Superior temporal gyrus (tissue), 1 donor: Measurements from ENCODE around the gene CNNM4.

Source experiments
- DNase-seq: peaks from one replicate; pipeline ENCODE4 v3.0.0-alpha.2; 2016; ENCODE audit errors: extremely low spot score

CNNM4 gene

DNA sequence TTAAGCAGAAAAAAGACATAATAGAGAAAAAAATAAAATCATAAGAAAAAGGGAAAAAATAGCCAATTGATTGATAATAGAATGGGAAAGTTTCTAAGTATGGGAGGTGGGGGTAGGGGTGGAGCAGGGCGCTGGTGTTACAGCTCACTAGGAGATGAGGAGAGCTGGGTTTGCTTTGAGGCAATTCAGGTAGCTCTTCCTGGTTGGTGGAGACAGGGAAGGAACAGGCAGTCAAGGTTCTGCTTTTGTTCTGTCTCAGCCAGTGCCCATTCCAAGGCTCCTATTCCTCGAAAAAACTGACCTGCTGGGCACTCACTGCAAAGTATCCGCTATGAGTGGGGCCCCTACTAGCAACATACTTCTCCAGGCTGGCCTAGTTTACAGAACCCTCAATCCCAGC is 1.7 kb upstream of the CNNM4 start:
- DNase-seq: no peak

DNA sequence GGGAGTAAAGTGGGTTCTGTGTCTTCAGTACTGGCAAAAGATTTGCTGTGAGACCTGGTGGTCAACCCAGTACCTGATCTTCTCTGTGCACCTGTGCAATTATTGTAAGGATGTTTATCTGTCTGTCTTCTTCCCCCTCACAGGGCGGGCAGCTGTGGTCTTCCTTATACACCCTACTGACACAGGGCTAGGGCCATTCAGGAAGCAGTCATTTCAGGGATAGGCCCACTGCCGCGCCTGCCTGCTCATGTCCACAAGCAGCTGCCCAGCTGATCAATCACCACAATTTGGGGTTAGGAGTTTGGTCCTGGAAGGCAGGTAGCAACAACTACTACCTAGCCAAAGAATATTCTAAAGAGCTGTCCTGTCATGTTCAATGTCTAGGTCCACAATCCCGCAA is 1.2 kb upstream of the CNNM4 start:
- DNase-seq: no peak

DNA sequence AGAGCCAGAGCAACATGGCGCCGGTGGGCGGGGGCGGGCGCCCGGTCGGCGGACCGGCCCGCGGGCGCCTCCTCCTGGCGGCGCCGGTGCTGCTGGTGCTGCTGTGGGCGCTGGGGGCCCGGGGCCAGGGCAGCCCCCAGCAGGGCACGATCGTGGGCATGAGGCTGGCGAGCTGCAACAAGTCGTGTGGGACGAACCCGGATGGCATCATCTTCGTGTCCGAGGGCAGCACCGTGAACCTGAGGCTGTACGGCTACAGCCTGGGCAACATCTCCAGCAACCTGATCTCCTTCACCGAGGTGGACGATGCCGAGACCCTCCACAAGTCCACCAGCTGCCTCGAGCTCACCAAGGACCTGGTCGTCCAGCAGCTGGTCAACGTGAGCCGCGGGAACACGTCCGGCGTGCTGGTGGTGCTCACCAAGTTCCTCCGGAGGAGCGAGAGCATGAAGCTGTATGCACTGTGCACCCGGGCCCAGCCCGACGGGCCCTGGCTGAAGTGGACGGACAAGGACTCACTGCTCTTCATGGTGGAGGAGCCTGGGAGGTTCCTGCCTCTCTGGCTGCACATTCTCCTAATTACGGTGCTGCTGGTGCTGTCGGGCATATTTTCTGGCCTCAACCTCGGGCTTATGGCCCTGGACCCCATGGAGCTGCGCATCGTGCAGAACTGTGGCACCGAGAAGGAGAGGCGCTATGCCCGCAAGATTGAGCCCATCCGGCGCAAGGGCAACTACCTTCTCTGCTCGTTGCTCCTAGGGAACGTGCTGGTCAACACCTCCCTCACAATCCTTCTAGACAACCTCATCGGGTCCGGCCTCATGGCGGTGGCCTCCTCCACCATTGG is 507 bp downstream of the CNNM4 start:
- peak; percentile 22 for DNase-seq

DNA sequence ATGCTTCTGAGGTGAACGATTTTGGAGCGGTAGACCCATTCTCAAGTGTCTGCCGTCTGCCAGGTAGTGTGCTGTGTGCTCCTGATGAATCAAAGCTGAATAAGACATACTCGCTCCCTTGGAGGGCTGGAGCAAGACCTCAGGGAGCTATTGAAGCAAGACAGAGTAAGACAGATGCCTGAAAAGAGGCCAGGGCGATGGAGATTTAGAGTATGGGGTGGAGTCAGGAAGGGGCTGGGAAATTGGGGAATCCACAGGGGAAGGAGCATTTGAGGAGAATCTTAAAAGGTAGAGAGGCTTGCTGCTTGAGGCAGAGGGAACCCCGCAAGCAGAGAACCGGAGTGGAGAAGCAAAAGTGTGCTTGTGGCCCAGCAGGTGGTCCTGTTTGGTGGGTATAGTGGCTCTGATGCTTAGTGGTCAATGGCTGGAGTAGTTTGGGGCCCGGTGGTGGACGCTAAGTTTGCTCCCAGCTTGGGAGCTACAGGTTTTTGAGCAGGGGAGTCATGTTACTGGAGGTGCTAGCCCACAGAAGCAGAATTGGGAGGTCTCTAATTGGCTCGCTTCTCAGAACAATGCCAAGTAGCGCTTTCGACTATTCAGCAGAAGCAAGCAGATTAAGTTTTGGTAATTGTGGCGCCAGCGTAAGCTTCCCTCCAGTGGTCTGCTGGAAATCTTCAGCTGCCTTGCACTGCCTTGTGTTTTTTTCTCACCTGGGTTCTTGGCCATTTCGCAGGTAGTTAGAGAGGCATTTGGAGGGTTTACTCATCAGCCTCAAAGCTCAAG is 2.0 kb downstream of the CNNM4 start:
- peak; percentile 29 for DNase-seq

DNA sequence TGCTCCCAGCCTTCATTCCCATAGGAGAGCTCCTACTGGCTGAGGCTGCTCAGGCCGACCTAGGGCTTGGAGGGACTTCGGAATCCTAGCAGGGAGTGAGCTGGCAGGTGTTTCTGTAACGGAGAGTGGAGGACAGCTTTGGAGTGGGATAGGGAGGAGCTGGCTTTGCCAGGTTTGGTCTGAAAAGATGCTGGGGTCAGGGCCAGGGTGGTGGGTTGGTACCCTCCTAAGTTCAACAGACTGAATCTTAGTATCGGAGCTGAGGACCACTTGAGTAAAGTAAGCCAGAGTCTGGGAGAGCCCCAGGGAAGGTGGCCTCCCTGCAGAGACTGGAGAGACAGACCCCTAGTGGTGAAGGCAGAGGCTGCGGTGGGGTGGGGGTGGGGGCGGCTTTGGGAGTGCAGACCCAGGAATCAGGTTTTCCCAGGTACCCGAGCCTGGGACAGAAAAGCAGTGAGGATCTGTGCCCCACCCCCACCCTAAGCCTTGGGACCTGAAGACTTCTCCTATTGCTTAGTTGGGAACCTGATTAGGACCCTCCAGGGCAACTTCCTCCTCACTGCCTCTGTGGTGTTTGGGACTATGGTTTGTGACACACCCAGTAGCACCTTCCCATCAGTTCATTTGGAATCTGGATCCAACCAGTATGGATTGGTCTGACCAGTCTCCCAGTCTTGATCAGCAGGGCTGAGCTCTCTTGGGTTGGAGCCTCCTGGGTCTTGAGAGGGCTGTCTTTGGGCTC is 3.0 kb downstream of the CNNM4 start:
- DNase-seq: peak; percentile 18

DNA sequence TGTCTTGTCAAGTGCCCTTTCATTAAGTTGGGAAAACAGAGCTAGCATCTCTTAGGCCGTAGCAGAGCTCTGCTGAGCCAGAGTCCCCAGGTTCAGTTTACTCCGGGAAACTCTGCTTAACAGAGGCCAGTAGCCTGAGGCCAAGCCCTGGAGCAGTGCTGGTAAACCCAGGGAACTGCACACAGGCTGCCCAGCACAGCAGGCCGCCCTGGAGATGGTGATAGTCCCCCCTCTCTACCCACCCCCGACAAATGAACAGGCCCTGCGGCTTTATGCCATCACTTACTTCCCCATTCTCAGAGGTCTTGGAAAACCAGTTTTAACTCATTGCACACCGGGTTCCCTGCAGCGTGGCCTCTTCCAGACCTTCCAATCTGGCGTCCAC is 3.5 kb downstream of the CNNM4 start:
- peak; percentile 34 for DNase-seq

DNA sequence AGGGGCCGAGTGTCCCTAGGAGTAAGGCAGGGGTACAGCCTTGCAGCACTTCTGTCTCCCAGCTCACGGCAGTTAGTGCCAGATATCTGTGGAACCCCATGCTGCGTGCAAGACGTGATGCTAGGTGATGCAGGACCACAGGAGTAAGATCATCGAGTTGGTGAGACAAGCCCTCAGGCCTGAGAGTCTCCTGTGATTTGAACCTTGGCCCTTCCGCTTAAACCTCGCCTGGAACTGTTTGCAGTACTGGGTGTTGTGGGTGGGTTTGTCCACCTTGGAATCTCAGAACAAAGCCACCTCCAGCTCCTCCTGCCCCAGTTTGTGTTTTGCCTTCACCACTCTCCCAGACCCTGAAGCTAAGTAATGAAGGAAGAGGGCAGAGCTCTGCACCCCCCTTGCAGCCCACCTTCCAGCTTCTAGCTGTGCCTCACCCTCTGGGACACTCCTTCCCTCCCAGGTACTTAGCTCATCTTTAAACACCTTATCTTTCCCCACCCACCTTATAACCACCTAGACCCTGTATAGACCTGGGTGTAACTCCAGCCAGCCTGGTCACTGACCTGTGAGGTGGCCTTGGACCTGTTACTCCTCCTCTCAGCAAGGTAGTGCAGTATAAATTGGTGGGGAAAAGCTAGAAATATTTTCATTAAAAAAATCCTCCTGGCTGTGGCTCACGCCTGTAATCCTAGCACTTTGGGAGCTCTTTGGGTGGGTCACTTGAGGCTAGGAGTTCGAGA is 6.6 kb downstream of the CNNM4 start:
- no peak for DNase-seq

DNA sequence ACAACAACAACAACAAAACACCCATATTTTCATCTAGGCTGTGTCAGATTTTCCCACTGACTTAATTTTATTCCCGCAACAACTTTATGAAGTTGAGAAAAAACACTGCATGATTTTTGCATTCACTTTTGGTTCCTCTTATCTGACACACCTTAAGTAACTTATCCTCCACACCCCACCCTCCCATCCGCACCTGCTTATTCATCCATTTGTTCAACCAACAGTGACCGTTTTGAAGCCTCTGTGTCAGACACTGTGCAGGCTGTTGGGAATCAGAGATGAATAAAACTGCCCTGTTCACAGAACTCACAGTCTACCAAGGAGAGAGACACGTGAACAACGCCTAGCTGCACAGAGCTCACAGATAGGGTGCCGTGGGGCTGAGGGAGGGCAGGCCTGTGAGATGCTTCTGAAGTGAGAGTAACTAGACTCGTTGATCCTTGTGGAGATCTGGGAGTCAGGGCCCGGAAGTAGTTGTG is 7.4 kb downstream of the CNNM4 start:
- DNase-seq: no peak

DNA sequence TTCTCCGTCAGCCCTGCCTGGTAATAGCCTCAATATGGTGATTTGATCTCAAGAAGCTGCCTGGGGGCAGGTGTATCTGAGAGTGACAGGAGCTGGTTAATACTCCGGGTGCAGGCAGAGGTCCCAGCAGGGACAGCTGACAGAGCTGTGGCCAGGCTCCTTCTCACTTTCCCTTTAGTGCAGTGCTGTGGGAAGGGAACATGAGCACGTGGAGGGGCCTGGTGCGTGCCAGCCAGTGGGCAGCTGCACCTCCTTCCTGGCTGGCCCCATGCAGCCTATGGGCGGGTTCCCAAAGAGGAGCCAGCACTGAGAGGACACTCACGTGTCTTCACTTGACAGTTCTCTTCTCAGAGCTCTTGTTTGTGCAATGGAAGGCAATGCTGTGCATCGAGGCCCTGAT is 9.1 kb downstream of the CNNM4 start:
- DNase-seq: peak; percentile 53

DNA sequence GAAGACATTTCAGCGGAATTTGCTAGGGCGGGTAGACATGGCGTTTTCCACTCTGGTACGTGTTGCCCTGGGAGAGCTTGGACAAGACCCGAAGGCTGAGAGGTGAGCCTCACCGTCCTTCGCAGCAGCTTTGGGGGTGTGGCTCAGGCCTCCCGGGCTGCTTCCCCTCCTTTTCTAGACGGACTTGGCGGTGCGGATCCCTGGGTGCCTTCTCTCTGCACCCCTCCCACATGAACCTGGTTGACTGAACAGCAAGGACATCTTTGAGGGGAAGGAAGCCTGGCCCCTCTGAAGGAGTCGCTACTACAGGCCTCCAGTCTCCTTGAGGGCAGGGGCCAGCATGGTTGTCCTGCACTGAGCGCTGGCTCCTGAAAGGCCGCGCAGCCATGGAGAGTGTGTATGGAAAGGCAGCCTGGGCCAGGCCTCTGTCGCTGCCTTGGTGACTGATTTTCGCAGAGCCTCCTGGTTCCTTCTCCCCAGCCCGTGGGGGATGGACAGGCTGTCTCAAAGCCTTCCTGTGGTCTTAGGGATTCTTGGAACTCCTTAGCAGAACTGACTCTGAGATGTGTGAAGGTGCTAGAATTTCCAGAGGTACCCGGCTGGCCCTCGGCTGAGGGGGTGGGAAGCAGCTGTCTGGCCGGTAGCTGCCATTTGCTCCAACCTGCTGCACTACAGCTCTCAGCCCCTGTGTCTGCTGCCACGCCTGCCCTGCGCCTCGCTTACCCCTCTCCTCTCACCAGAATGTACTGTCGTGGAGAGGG is 9.9 kb downstream of the CNNM4 start:
- no peak for DNase-seq

DNA sequence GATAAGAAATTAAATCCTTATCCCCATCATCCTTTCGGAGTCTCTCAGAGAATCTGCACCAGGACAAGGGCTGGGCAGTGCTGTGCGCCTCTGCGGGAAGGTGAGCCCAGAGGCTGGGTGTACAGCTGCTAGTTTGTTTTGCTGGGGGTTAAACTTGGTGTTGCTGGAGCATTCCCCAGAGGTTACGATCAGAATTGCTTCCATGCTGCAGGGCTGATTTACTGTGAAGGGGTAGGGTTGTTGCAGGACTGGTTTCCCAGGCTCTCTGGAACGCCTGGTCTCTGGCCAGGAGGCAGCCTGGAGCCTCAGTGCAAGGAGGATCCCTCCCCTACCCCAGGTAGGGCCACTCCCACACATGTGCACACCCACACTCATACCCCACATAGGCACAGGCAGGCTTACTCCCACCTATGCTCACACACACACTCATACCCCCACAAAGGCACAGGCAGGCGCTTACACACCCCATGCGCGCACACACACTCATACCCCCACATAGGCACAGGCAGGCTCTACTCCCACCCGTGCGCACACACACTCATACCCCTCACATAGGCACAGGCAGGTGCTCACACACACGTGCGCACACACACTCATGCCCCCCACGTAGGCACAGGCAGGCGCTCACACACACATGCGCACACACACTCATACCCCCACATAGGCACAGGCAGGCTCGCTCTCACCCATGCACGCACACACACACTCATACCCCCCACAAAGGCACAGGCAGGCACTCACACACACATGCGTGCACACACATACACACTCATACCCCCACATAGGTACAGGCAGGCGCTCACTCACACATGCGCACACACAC is 11.3 kb downstream of the CNNM4 start:
- DNase-seq: no peak

DNA sequence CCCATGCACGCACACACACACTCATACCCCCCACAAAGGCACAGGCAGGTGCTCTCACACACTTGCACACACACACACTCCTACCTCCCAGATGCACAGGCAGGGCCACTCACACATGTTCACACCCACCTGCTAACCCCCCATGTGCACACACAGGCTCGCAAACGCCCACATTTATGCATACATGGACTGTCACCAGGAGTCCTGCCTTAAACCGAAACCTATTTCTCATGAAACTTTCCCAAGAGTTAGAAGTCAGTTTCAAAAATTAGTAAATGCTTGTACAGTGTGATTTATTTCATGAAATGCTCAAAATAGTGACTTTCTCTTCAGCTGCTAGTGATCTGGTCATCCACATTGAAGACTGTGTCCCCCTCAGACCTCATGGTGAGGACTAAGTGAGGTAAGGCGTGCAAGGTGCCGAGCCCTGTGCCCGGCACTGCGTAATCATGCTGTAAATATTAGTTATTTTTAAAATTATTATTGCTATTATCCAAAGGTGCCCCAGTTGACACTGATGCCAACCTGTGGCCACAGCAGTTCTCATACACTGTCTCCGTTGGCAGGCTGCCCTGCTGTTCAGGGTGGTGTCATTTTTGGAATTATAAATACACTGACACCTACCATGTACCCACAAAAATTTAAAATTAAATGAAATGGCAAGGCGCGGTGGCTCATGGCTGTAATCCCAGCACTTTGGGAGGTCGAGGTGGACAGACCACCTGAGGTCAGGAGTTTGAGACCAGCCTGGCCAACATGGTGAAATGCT is 12.4 kb downstream of the CNNM4 start:
- DNase-seq: no peak

DNA sequence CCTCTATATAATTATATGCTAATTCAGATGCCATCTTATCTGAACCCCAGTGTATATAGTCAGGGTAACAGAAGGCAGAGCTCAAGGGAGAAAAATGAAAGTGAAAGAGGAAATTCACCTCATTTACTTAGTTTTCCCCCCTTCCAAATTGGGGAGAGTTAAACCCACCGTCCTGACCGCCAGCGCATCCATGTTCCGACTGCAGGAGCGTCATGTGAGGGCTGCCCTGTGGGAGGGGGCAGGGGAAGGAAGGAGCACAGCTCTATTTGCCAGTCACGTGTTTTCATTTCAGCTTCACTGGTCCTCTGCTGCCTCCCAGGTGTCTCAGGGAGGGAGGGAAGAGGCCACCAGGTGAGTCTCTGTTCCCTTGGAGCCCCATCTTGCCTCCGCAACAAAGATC is 13.2 kb downstream of the CNNM4 start:
- no peak for DNase-seq

DNA sequence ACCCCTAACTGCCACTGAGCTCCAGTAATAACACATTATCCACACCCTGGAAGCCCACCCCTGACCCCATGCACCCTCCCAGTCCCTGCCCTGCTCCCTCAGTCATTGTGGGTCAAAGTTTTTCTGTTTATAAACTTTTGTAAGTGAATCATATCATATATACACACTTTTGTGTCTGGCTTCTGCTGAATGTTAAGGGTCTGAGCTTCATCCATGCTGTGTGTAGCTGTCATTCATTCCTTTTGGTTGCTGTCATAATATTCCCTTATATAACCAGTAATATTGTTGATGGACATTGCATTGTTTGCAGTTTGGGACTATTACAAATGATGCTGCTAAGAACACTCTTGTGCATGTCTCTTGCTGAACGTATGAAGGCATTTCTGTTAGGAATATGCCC is 14.5 kb downstream of the CNNM4 start:
- DNase-seq: no peak

DNA sequence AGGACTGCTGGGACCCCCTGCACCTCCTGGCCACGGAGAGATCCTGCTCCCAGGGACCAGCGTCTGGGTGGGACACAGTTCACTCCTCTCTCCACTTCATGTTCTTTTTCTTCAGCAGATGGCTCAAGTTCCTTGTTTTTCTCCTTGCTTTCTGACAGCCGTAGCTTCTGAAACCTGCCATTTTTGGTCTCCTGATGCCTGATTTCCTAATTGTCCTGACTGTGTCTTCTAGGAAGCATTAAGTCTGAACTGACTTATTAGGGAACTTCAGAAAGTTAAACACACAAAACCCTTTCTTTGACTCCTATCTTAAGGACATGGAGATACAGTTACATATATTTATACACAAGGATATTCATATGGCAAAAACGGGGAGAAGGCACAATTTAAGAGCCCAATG is 22.7 kb downstream of the CNNM4 start:
- no peak for DNase-seq

DNA sequence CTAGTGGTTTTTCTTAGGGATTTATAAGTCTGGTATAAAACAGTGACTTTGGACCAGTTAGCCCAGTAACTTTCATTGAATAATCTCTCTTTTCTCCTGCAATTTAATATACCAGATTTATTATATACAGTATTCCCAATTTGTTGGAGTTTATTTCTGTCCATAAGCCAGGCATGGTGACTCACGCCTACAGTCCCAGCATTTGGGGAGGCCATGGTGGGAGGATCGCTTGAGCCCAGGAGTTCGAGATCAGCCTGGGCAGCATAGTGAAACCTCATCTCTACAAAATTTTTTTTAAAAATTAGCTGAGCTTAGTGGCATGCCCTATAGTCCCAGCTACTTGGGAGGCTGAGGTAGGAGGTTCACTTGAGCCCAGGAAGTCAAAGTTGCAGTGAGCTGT is 26.7 kb downstream of the CNNM4 start:
- DNase-seq: no peak

DNA sequence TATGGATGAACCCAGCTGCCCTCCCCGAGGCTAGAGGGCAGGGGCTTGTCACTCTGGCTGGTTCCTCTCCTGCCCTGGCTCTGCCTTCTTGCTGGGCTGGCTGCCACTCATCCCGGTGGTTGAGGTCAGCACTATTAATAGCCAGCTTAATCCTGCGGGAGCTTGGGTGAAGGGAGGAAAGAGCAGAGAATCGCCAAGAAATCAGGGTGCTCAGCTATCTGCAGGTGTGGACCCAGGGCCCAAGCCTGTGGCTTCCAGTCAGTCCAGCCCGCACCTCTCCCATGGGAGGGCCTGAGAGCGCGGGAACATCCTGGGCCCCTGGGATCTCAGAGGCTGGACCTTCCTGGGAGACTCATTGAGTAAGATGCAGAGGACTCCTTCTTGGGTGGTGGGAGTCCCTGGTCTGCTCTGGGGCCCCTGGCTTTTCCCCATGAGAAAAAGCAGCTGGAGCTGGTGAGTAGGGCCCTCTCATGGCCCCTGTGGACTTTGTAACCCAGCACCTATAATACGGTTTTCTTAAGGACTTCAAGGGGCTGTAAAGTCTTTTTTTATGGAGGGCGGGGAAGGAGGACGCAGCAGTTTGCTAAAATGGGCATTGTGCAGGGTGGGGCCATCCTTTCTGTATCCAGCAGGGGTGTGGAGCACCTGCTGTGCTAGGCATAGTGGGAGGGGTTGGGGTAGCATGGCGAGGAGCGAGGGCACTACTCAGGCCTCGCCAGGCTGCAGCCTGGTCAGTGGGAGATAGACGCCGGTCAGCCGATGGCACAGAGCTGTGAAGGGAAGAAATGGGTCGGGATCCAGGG is 27.9 kb downstream of the CNNM4 start:
- peak; percentile 43 for DNase-seq

DNA sequence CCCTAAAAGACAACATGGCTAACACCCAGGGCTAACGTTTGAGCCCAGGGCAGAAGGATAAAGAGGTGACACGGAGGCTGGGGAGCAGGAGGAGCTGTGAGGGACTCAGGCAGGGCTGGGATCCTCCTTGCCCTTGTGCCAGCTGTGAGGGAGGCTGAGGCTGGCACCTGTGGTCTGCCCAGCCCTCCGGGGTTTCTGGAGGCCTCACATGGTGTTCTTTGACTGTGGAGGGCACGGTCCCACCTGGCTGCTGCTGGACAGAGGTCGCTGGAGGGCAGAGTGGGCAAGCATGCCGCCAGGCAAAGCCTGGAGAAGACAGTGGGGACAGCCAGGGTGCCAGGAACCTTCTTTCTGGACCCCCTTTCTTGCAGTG is 28.5 kb downstream of the CNNM4 start:
- DNase-seq: no peak
